Left lung (tissue), 10 donors: ENCODE measurements around the gene PCGF2. TPM values are rescaled to one million over a fixed set of nuclear protein-coding genes. Genes with fewer than 3 reads are reported as not detected.

Experiments
- ATAC-seq: fragments of 200-7000 bp; cut with Tn5 transposase; one replicate; pipeline ENCODE4 v1.9.1; 2020; ENCODE audit warnings: moderate library complexity
- DNase-seq, 4 donors: peaks; one replicate each; pipeline ENCODE4 v3.0.0-alpha.2; 2013 to 2020
- H3K27ac ChIP-seq, 2 donors: fragments of 200-600 bp; sonication (generic) in 1 of 2; one replicate each; pipeline versions ENCODE4 v1.5.0 to v1.8.0; 2020 to 2021
- H3K27me3 ChIP-seq, 2 donors: fragments of 200-600 bp; sonication (generic) in 1 of 2; one replicate each; pipeline versions ENCODE4 v1.5.0 to v1.8.0; 2020 to 2021
- H3K36me3 ChIP-seq, 2 donors: fragments of 200-600 bp; sonication (generic) in 1 of 2; one replicate each; pipeline versions ENCODE4 v1.5.0 to v1.8.0; 2020 to 2021
- H3K4me1 ChIP-seq, 2 donors: fragments of 200-600 bp; one replicate each; pipeline ENCODE4 v1.8.0; 2021
- H3K4me3 ChIP-seq, 2 donors: fragments of 200-600 bp; sonication (generic) in 1 of 2; one replicate each; pipeline versions ENCODE4 v1.5.0 to v1.8.0; 2020 to 2021; ENCODE audit warnings: mild to moderate bottlenecking in 1 of 2
- H3K9me3 ChIP-seq, 2 donors: fragments of 200-600 bp; sonication (generic) in 1 of 2; one replicate each; pipeline versions ENCODE4 v1.5.0 to v1.8.0; 2020 to 2021
- intact Hi-C, 2 donors: fragments of 100-400 bp; cut with DNase I; formaldehyde crosslinking; loops; one replicate each; pipeline versions ENCODE4 v1.11.2 to v1.14.2; 2022
- polyA plus RNA-seq, 6 donors: library from polyadenylated mRNA; unstranded; fragments of 120-200 nt; gene quantifications; one replicate each; pipeline ENCODE4 v1.2.1, GENCODE V29; 2013; ENCODE audit not compliant: insufficient read length in 6 of 6
- total RNA-seq, 2 donors: library from RNA; stranded (reverse); fragmentation: NEBNext Ultra II Directional; extraction: Animal tissue kit (Norgen Biotek cat#: 25700); gene quantifications; one replicate each; pipeline ENCODE4 v1.2.1, GENCODE V29; 2021
- TF ChIP-seq, protein P1 (sequence below), 2 donors: fragments of 200-600 bp; sonication (generic) in 1 of 2; IDR thresholded peaks; one replicate each; pipeline versions ENCODE4 v1.5.0 to v1.8.0; 2021; ENCODE audit warnings: antibody characterized with exemption in 2 of 2
- donor health status: DM: no; HTN: yes; CAD: no.
- donor health status: DM: no; HTN: no; CAD: no.

PCGF2 gene
- total and polyA plus RNA-seq, 8 donors: 40.0 to 102 (median 85.0) TPM

DNA sequence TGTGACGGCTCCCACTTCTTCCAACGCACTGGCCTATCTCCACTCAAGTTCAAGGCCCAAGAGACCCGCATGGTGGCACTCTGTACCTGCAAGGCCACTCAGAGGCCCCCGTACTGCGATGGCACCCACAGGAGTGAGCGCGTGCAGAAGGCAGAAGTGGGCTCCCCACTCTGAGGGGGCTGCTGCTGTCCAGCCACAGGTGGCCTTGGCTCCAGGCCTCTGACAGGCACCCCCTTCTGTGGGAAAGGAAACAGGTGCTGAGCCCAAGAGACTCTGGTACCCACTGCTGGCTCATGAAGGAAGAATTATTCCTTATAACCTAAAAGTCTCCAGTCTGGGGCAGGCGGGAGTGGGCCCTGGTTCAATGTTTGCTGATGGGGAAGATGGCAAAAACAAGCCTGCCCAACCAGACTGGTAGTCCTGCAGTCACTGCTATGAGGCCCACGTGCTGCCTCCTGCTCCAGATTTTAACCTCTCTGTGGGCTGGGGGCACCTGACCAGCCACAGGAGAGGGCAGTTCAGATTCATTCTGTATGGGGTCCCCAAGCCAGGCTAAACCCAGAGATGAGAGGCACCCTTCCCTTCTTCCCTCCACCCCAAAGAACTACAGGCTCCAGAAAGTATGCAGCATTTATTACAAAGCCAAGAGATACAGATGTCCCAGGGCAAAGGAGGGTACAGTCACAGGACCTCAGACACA is 14.7 kb downstream of the PCGF2 start:
- ATAC-seq (no peak), DNase-seq (no peak)
- peaks cover 0 to 38% of the 10 kb centered on the region in 2 donors for H3K36me3 ChIP-seq
- H3K27ac ChIP-seq: no peak overlapping the region
- no peaks in the 10 kb centered on the region for H3K9me3 ChIP-seq
- TF ChIP-seq, protein P1, sequence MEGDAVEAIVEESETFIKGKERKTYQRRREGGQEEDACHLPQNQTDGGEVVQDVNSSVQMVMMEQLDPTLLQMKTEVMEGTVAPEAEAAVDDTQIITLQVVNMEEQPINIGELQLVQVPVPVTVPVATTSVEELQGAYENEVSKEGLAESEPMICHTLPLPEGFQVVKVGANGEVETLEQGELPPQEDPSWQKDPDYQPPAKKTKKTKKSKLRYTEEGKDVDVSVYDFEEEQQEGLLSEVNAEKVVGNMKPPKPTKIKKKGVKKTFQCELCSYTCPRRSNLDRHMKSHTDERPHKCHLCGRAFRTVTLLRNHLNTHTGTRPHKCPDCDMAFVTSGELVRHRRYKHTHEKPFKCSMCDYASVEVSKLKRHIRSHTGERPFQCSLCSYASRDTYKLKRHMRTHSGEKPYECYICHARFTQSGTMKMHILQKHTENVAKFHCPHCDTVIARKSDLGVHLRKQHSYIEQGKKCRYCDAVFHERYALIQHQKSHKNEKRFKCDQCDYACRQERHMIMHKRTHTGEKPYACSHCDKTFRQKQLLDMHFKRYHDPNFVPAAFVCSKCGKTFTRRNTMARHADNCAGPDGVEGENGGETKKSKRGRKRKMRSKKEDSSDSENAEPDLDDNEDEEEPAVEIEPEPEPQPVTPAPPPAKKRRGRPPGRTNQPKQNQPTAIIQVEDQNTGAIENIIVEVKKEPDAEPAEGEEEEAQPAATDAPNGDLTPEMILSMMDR (IDR thresholded peaks at IDR 0.05): no peak
- H3K4me1 ChIP-seq: peaks cover 18 to 43% of the 10 kb centered on the region in 2 donors
- no peaks in the 10 kb centered on the region for H3K27me3 ChIP-seq
- intact Hi-C loops: no loop called here
- H3K4me3 ChIP-seq: no peak overlapping the region

DNA sequence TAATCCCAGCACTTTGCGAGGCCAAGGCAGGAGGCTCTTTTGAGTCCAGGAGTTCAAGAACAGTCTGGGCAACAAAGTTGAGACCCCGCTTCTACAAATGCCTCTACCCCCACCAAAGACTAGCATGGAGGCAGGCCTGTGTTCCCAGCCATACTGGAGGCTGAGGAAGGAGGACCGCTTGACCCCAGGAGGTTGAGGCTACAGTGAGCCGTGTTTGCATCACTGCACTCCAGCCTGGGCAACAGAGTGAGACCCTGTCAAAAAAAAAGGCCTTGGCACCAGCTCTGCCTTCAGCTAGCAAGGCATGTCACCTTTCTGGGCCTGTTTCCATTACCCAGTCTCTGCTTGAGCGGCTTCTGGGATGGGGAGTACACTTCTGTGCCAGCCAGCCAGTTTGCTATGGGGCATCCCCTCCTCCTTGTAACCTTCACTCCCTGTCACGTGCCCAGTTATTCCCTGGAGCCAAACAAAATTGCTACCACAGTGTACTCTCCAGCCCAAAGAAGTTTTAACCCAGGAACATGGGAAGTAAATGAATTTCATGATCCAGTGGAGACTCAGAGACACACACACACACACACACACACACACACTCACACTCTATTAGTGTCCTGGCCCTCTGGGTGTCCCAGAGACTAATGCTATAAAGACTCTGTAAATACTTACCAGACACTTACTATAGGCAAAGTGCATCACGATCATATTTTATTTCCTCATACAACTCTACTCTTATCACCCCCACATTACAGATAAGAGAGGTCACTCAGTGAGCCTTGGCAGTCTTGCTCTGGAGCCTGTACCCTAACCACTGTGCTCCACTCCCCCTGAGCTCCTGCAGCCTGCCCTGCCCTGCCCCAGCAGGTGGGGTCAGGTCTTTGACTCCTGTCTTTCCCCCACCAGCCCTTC is 15.5 kb downstream of the PCGF2 start:
- DNase-seq (no peak), ATAC-seq (peak; percentile 6)
- no peaks in the 10 kb centered on the region for H3K27me3 ChIP-seq
- no peak overlapping the region for H3K4me3 ChIP-seq
- peaks cover 18 to 51% of the 10 kb centered on the region in 2 donors for H3K4me1 ChIP-seq
- intact Hi-C loops: no loop called here
- peaks cover 0 to 30% of the 10 kb centered on the region in 2 donors for H3K36me3 ChIP-seq
- no peaks in the 10 kb centered on the region for H3K9me3 ChIP-seq
- peak overlapping the region in 1 of 2 donors; percentile 80 for H3K27ac ChIP-seq
- TF ChIP-seq, protein P1 (IDR thresholded peaks at IDR 0.05): no peak

DNA sequence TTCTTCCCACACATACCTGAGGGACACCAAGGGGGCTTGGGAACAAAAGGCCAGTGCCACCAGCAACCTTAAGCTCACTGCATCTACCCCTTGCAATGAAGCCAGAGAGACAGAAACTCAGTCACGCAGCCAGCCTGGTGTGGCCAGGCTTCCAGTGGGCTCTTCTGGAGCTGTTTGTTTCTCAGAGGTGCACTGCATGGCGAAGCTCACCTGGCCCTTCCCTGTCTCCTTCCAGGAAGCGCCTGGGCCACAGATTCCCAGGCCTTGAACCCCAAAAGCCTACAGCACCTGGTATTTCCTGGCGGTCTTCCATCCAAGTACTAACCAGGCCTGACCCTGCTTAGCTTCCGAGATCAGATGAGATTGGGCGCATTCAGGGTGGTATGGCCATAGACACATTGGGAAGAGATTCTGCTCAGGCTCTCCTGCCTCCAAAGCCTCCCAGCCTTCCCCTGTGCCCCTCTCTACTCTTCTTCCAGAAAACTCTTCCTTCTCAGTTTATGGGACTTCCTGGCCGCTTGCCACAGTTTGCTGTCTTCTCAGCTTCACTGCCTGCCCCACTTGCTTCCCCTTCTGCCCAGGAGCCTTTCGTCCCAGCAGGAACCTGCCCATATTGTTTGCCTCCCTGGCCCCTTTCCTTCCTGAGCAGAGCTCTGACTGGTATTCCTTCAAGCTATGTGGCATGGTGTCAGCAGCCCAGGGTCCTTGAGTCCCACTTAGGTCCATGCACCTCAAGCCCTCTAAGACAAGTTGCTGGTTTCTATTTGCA is 16.4 kb downstream of the PCGF2 start:
- Histone ChIP-seq H3K27me3 (no peaks in the 10 kb centered on the region), H3K36me3 (peaks cover 0 to 24% of the 10 kb centered on the region in 2 donors), H3K4me1 (peaks cover 18 to 56% of the 10 kb centered on the region in 2 donors), H3K27ac (peak overlapping the region in 1 of 2 donors; percentile 80), H3K4me3 (peak overlapping the region in 1 of 2 donors; percentile 74), H3K9me3 (no peaks in the 10 kb centered on the region)
- intact Hi-C loops: no loop called here
- no peak for ATAC-seq
- peak in 1 of 4 donors; percentile 59 for DNase-seq
- TF ChIP-seq, protein P1 (IDR thresholded peaks at IDR 0.05): no peak

DNA sequence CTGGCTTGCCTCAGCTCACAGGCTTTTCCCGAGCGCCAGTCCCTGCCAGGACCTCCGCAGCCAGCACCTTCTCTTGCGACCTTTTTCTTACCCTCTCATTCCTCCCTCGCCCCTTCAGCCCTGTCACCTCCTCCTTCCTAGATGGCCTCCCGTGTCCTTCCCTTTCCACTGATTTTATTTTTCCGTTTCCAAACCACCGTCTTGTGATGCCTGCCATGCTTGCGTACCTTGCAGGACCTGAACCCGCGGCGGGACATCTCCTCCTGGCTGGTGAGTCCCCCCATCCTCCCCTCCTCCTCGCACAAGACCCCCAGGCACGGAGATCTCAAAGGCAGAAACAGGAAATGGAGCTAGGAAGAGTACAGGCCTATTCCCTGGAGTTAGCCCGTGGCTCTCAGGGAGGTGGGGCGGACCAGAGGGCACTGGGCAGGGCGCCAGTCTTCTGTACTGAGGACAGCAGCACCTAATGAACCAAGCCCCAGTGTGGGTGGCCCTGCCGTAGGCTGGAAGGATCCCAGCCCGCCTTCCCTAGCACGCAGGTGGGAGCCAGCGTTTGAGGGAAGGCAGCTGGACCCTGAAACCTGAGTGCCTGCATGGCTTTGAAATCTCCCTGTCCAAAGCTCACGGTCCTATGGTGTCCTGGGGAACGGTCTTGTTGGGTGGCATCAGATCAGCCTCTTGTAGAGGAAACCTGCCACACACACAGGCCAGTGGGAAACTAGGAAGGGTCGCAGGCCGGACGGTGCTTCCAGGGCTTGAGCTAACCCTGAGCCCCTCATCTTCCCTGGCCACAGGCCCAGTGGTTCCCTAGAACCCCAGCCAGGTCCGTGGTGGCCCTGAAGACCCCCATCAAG is 17.4 kb downstream of the PCGF2 start:
- Histone ChIP-seq H3K9me3 (no peaks in the 10 kb centered on the region), H3K27me3 (no peaks in the 10 kb centered on the region), H3K4me3 (peak overlapping the region; percentile 60 to 74), H3K27ac (peak overlapping the region; percentile 73 to 80), H3K36me3 (peaks cover 0 to 19% of the 10 kb centered on the region in 2 donors), H3K4me1 (peaks cover 18 to 56% of the 10 kb centered on the region in 2 donors)
- intact Hi-C loops: no loop called here
- TF ChIP-seq, protein P1 (IDR thresholded peaks at IDR 0.05): no peak
- peak; percentile 61 for ATAC-seq
- peak in 3 of 4 donors; percentile 64 to 90 (median 83) for DNase-seq
